Measurements from ENCODE around the gene APPL1. TPM values are rescaled to one million over a fixed set of nuclear protein-coding genes. Genes with fewer than 3 reads are reported as not detected.

Gene APPL1
- total and polyA plus RNA-seq, 2 of the 4 experiments (the other 2 are of a cell fraction): 9.6 to 46.2 TPM

- H3K27ac ChIP-seq (ENCODE audit: insufficient read depth, low read length): no peak overlapping the region
- H2BK5ac ChIP-seq (ENCODE audit: low read depth, low read length, poor library complexity, severe bottlenecking): no peak overlapping the region
- H3K4me3 ChIP-seq (ENCODE audit: insufficient read depth, low read depth, low read length): no peak overlapping the region
- DNase-seq (no peak), ATAC-seq (ENCODE audit: low read depth) (no peak)
- H3K4me1 ChIP-seq (ENCODE audit: control insufficient read depth, insufficient read depth, low read length): no peaks in the 10 kb centered on the region
- H3K14ac ChIP-seq (replicated peaks; ENCODE audit: low read depth, low read length): no peak overlapping the region
- H4K91ac ChIP-seq (ENCODE audit: insufficient read depth, low read depth, low read length): no peak overlapping the region
- dilution Hi-C loops (cut with HindIII; ENCODE audit: low sequenced_read_pairs, unreplicated experiment): no loop called here
- WGBS, 2 experiments (ENCODE audit: extremely low coverage in 2 of 2, insufficient read length in 1 of 2): no CpG with 5 or more reads among the region's 1 CpG
- H3K9me1 ChIP-seq (ENCODE audit: insufficient read depth, low read length): no peaks in the 10 kb centered on the region
- H2BK20ac ChIP-seq (ENCODE audit: low read depth, low read length): no peak overlapping the region
- BruUV-seq (replicated peaks): no TSS peak
- H3K4ac ChIP-seq (ENCODE audit: low read depth, low read length): no peak overlapping the region
- H3K56ac ChIP-seq (ENCODE audit: extremely low read depth, insufficient read depth, low read length): no peak overlapping the region
- H3K79me1 ChIP-seq (ENCODE audit: low read depth in 1 of 2, low read length in 2 of 2): no peaks in the 10 kb centered on the region
- H2BK15ac ChIP-seq (ENCODE audit: low read depth, low read length): no peak overlapping the region
- H3K27me3 ChIP-seq (ENCODE audit: control insufficient read depth, insufficient read depth, low read length): no peaks in the 10 kb centered on the region
- ChIA-PET POLR2A (ENCODE audit: unreplicated experiment) (interaction anchor here (0.5 kb wide), 1 partner anchor 18 kb away, joined by 47 read pairs; no protein-coding TSS in a partner anchor), CTCF (no interaction called here)
- no peaks in the 10 kb centered on the region for H3K9me3 ChIP-seq (ENCODE audit: control insufficient read depth, insufficient read depth, low read length)
- H3K9ac ChIP-seq (ENCODE audit: low read depth, low read length): no peak overlapping the region
- H3K4me2 ChIP-seq (ENCODE audit: low read depth, low read length): no peak overlapping the region
- H4K8ac ChIP-seq (ENCODE audit: low read depth in 2 of 2, low read length in 2 of 2): no peak overlapping the region
- peaks cover 21% of the 10 kb centered on the region for H3K36me3 ChIP-seq (ENCODE audit: control insufficient read depth, insufficient read depth, low read length)
- in situ Hi-C loops (cut with MboI; ENCODE audit: low sequenced_read_pairs): no loop called here
- no peak overlapping the region for H3K23ac ChIP-seq (ENCODE audit: low read depth, low read length)
- no peak overlapping the region for H4K5ac ChIP-seq (ENCODE audit: low read depth, low read length)
- no peak overlapping the region for H2BK120ac ChIP-seq (ENCODE audit: low read depth, low read length)
- intact Hi-C loops (cut with micrococcal nuclease): no loop called here
- no peak overlapping the region for H2AK5ac ChIP-seq (ENCODE audit: low read depth, low read length)
- H3K18ac ChIP-seq (ENCODE audit: low read depth, low read length): no peak overlapping the region
- TF ChIP-seq BHLHE40 (IDR thresholded peaks at IDR 0.05; ENCODE audit: low read depth, low read length) (no peak), FOS (IDR thresholded peaks at IDR 0.05; ENCODE audit: low read depth, low read length) (no peak), MAZ (IDR thresholded peaks at IDR 0.05; ENCODE audit: borderline replicate concordance, low read depth, low read length) (no peak), SMC3 (IDR thresholded peaks at IDR 0.05; ENCODE audit: low read depth, low read length) (no peak), RCOR1 (IDR thresholded peaks at IDR 0.05; ENCODE audit: insufficient replicate concordance, low read length) (no peak), POLR2A (IDR thresholded peaks at IDR 0.05; ENCODE audit: low read depth, low read length) (no peak), RFX5 (IDR thresholded peaks at IDR 0.05; ENCODE audit: low read depth, low read length) (no peak), MAFK (IDR thresholded peaks at IDR 0.05; ENCODE audit: low read depth, low read length) (no peak), CEBPB (IDR thresholded peaks at IDR 0.05; ENCODE audit: low read depth, low read length) (no peak), RAD21 (IDR thresholded peaks at IDR 0.05; ENCODE audit: low read length) (no peak), NFE2L2 (IDR thresholded peaks at IDR 0.05; ENCODE audit: low read depth, low read length) (no peak), MXI1 (IDR thresholded peaks at IDR 0.05; ENCODE audit: borderline replicate concordance, low read depth, low read length) (no peak), CHD1 (IDR thresholded peaks at IDR 0.05; ENCODE audit: low read depth, low read length) (no peak), ELK1 (IDR thresholded peaks at IDR 0.05; ENCODE audit: borderline replicate concordance, low read depth, low read length) (no peak)
- TF ChIP-seq, protein P1, sequence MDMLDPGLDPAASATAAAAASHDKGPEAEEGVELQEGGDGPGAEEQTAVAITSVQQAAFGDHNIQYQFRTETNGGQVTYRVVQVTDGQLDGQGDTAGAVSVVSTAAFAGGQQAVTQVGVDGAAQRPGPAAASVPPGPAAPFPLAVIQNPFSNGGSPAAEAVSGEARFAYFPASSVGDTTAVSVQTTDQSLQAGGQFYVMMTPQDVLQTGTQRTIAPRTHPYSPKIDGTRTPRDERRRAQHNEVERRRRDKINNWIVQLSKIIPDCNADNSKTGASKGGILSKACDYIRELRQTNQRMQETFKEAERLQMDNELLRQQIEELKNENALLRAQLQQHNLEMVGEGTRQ (IDR thresholded peaks at IDR 0.05; ENCODE audit: low read depth, low read length): no peak
- TF ChIP-seq, protein P2, sequence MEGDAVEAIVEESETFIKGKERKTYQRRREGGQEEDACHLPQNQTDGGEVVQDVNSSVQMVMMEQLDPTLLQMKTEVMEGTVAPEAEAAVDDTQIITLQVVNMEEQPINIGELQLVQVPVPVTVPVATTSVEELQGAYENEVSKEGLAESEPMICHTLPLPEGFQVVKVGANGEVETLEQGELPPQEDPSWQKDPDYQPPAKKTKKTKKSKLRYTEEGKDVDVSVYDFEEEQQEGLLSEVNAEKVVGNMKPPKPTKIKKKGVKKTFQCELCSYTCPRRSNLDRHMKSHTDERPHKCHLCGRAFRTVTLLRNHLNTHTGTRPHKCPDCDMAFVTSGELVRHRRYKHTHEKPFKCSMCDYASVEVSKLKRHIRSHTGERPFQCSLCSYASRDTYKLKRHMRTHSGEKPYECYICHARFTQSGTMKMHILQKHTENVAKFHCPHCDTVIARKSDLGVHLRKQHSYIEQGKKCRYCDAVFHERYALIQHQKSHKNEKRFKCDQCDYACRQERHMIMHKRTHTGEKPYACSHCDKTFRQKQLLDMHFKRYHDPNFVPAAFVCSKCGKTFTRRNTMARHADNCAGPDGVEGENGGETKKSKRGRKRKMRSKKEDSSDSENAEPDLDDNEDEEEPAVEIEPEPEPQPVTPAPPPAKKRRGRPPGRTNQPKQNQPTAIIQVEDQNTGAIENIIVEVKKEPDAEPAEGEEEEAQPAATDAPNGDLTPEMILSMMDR (conservative IDR thresholded peaks at IDR 0.05; ENCODE audit: low read depth, low read length): no peak
- H2AFZ ChIP-seq (replicated peaks; ENCODE audit: low read length, poor library complexity): no peak overlapping the region
- H2AK9ac ChIP-seq (replicated peaks; ENCODE audit: low read depth, low read length, poor library complexity): no peak overlapping the region
- no peaks in the 10 kb centered on the region for H4K20me1 ChIP-seq (ENCODE audit: insufficient read depth, low read length)
Observed at GRCh38 chr3:57252404-57252803, 24.9 kb downstream of the APPL1 start.

Data from IMR-90 (cell line).